Measurements from ENCODE around the gene PLA2G2F.

Gene PLA2G2F

GRCh38 chr1:20174937-20175666, 36.0 kb downstream of the PLA2G2F start:
- no peak for DNase-seq

DNA sequence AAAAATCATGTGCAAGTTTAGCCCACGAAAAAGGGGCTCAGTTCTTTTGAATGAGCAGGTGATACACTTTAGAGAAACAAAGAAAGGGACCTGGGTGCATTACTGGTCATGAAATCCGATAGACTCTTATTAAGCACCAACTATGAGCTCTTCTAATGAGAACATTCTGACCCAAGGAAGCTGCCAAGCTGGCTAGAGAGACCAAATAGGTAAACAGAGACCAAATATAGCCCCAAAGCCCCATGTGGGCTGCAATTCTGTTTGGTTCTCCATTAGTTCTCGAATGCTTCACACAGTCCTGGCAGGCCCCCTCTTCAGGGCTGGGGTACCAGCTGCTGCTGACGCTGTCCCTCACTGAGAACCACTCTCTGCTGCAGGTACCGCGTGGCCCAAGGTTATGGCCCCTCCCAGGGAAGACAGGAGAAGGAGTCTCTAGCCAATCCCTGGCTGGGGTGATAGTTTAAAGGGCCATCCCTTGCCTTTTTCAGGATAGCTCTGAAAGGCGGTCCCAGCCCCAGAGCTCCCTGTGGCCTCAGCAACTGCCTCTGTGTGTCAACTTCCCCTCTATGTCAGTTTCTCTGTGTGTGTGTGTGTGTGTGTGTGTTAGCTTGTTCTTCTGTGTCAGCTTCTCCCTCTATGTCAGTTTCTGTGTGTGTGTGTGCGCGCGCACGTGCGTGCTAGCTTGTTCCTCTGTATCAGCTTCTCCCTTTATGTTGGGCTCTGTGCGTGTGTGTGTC, 39.7 kb downstream of the PLA2G2F start:
- DNase-seq: no peak

GRCh38 chr1:20179371-20180128, 40.4 kb downstream of the PLA2G2F start:
- no peak for DNase-seq

DNA sequence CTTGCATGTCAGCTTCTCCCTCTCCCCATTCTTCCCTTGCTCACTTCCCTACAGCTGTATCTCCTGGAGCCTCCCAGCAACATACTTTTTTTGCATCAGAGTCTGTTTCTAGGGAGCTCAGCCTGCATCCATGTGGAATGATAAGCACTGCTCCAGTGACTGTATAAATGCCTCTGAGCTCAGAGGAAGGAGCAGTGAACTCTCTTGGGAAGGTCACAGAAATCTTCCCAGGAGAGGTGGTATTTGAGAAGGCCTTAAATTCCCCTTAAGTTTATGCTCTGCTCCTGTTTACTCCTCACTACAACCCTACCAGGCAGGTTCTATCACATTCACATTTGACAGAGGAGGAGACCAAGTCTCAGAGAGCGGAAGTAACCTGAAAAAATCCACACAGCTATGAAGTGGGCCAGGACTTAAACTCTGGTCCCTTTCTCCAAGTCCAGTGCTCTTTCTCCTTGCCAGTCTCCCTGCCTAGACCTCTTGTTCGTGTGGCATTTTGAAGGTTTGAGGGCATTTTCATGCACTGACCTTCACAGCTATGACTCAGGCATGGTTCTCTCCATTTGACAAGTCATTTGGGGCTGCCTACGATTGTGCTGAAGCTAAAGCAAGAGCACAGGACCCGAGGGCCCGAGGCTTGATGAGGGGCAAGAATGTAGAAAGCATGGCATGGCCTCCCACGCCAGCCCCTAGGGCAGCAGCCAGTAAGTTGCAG, 41.2 kb downstream of the PLA2G2F start:
- DNase-seq: no peak

GRCh38 chr1:20180844-20181207, 41.7 kb downstream of the PLA2G2F start:
- no peak for DNase-seq

GRCh38 chr1:20182415-20182814, 43.3 kb downstream of the PLA2G2F start:
- no peak for DNase-seq

- DNase-seq: no peak
Measured at GRCh38 chr1:20183035-20183434, 43.9 kb downstream of the PLA2G2F start.

DNA sequence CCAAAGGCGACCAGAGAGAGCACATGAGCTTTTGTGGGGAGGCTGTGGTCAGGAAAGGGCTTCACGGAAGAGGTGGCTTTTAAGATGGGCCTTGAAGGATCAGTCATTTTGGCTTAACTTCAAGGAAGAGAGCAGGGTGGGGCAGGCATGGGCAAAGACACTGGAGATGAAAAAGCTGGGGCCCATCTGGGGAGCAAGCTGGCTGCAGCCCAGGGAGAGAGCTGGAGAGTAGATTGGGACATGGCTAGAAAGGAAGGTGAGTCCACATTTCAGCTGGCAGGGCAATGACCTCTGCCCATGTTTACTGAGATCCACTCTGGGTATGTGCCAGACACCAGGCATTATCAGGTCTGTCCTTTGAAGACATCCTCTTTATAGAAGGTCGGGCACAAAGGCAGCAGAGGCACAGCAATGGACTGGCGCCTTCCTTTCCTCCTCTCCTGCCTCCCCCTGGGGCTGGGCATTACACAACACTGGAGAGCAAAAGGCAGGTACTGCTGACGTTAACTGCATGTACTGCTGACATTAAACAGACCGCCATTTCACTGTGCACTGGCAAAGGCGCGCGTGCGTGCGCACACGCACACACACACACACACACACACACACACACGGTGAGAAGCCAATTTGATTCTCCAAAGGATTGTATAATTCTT, 44.6 kb downstream of the PLA2G2F start:
- no peak for DNase-seq

GRCh38 chr1:20184481-20184900, 45.4 kb downstream of the PLA2G2F start:
- DNase-seq: no peak

- DNase-seq: no peak
Measured at GRCh38 chr1:20184997-20185833, 46.1 kb downstream of the PLA2G2F start.

DNA sequence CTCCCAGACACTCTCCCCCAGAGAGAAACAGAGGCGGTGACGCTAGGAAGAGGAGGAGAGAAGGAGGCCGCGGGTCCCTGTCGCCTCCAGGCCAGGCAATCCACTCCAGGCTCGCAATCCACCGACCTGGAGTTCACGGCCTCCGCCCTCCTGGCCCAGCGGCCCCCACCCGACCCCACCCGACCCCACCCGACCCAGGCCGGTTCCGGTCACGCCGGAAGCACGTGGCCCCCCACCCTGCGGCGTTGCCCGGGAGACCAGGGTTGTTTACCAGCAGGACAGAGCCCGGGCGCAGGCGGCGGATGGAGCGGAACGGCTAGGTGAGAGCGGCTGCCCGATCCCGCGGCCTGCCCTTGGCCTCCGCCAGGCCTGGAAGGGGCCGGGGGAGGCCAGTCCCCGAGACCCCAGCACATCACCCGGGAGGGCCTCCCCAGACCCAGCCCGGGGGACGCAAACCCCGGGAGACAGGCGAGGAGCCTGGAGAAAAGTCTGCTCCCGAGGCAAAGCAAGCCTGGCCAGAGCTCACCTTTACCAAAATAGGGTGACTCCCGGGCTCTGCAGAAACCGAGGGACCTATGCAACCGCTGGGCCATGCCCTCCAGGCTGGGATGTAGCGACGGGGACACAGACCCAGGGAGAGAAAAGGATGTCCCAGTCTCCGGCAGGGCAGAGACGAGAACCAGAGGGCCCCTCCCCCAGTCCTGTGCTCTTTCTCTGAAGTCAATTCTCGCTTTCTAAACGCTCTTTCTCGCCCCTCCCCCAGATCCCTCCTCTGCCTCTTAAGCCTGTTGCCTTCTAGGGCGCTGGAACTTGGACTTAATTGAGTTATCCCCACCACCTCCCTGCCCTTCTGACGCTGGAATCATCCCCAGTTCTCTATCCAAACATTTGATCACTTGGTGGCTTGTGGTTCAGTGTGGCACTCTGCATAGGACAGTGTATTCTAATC, 47.0 kb downstream of the PLA2G2F start, which contains the start of the genes PLA2G2C and UBXN10:
PLA2G2C (minus strand) TSS at position 685 of the 949 bp plus-strand sequence. CDS start 9,155 bp downstream, outside the sequence.
UBXN10 (plus strand) TSS at position 263 of the 949 bp plus-strand sequence. CDS start 4,466 bp downstream, outside the sequence.
- no peak for DNase-seq

DNA sequence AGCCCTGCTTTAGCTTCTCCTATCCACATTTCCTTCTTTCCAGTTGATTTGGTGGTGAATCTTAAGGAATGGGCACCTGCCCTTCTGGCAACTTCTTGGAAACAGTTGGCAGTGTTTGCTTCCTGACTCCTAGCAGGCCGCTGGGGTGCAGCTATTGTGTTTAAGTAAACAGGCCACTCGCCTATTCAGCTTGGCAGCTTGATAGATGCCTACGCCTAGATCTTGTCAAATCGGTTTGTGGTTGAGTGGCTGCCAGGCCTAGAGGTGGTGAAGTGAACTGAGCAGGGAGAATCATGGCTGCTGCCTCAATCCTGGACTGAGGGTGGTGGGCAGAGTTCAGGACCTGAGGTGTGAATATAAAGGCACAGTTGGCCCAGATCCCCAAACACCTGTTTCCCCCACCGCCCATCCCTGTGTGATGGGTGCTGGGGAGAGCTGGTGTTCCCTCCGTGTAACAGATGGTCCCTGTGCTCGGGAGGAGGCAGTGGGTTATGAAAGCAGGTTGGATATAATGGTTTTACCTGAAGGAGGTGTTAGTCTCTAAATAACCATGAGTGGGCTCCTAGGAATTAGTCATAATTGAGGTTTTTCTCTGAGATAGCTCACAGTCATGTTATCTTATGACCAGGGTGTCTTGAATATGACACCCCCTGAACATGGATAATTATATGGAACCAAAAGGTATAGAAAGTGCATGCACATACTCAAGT, 48.1 kb downstream of the PLA2G2F start:
- no peak for DNase-seq

- DNase-seq: no peak
Measured at GRCh38 chr1:20187813-20188454, 48.8 kb downstream of the PLA2G2F start.

- DNase-seq: no peak
Measured at GRCh38 chr1:20188455-20188817, 49.3 kb downstream of the PLA2G2F start.

DNA sequence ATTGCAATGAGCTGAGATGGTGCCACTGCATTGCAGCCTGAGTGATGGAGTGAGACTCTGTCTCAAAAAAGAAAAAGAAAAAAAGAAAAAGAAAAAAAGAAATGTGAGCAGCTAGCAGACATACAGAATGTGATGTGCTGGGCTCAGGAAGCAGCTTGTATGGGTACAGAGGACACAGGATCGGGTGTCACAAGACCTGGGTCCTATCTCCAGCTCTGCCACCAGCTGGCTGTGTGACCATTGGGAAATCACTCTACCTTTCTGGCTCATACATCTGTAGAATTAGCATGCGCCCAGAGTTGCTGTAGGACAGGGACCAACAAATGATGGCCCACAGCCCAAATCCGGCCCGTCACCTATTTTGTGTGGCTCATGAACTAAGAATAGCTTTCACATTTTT, 50.5 kb downstream of the PLA2G2F start:
- DNase-seq: no peak

GRCh38 chr1:20190256-20191160, 51.4 kb downstream of the PLA2G2F start:
- no peak for DNase-seq

DNA sequence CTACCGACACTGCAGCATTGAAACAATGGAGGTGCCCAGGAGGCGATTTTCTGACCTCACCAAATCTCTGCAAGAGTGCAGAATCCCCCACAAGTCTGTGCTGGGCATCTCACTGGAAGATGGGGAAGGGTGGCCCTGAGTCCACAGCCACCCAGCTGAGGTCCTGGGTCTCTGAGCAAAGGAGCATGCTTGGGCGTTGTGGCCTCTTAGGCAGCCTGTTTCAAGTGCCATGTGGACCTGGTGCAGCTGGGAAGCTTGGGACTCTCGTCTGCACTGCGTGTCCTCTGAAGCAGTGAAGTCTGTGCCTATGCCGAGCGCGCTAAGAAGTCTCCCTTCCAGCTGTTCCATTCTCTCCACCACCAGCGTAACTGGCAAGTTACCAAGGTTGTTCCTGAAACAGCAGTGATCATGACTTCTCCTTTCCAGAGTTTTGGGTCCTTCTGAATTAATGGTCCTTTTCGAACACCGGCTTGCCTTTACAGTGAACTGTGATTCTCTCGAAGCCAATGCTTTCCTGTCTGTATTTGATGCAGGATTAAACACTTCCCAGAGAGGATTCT, 52.2 kb downstream of the PLA2G2F start:
- DNase-seq: no peak

DNA sequence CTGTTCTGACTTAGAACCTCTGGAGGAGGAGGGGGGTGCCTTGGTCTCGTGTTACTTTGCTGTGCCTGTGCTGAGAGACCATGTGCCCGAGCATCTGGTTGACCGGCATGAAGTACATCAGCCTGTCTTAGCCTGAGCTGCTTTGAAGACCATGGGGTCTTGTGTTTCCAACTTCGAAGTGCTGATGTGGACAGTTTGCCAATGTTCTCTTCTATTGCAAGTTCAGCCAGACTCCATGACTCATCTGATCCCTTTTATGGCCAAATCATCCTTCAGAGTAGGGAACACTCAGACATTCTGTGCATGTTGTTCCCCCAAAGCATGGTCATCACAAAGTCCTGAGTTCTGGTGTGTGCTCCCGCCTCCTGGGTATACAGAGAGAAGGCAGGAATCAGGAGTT, 53.2 kb downstream of the PLA2G2F start:
- DNase-seq: no peak

Measured in NCI-H187 treated with DMSO at 0.1 percent for 48 hours (cell line).